GM23248 (cell line): Measurements from ENCODE around the gene TRAPPC2L. TPM values are rescaled to one million over a fixed set of nuclear protein-coding genes. Genes with fewer than 3 reads are reported as not detected.

ENCODE experiments used
- DNase-seq: peaks from one replicate; pipeline ENCODE4 v3.0.0-alpha.2; 2015
- H2AFZ ChIP-seq: fragments of 200-600 bp; sonication (generic); 2 replicates; pipeline ENCODE4 v1.6.1; 2016; ENCODE audit warnings: antibody characterized with exemption
- H3F3A ChIP-seq: fragments of 200-600 bp; sonication (generic); 2 replicates; pipeline ENCODE4 v1.6.1; 2016; ENCODE audit warnings: mild to moderate bottlenecking, antibody characterized with exemption, mixed run types; ENCODE audit not compliant: insufficient read depth
- H3K27ac ChIP-seq: fragments of 200-600 bp; sonication (generic); 2 replicates; pipeline ENCODE4 v1.5.1; 2016; ENCODE audit warnings: mild to moderate bottlenecking
- H3K27me3 ChIP-seq: fragments of 200-600 bp; sonication (generic); replicated peaks from 2 replicates; pipeline ENCODE4 v1.6.1; 2016; ENCODE audit warnings: mild to moderate bottlenecking; ENCODE audit not compliant: insufficient read depth
- H3K36me3 ChIP-seq: fragments of 200-600 bp; sonication (generic); 2 replicates; pipeline ENCODE4 v1.6.1; 2016; ENCODE audit warnings: low read depth, mild to moderate bottlenecking
- H3K4me1 ChIP-seq: fragments of 200-600 bp; sonication (generic); 2 replicates; pipeline ENCODE4 v1.6.1; 2016; ENCODE audit warnings: mild to moderate bottlenecking; ENCODE audit not compliant: insufficient read depth
- H3K4me2 ChIP-seq: fragments of 200-600 bp; sonication (generic); one replicate; pipeline ENCODE4 v1.6.1; 2016; ENCODE audit warnings: mild to moderate bottlenecking; ENCODE audit not compliant: unreplicated experiment
- H3K4me3 ChIP-seq: fragments of 200-600 bp; sonication (generic); 2 replicates; pipeline ENCODE4 v1.5.1; 2016; ENCODE audit warnings: mild to moderate bottlenecking
- H3K79me2 ChIP-seq: fragments of 200-600 bp; sonication (generic); 2 replicates; pipeline ENCODE4 v1.6.1; 2016; ENCODE audit warnings: mild to moderate bottlenecking; ENCODE audit not compliant: insufficient read depth
- H3K9ac ChIP-seq: fragments of 200-600 bp; sonication (generic); 2 replicates; pipeline ENCODE4 v1.6.1; 2016; ENCODE audit warnings: mild to moderate bottlenecking
- H3K9me2 ChIP-seq: fragments of 200-600 bp; sonication (generic); 2 replicates; pipeline ENCODE4 v1.6.1; 2016; ENCODE audit warnings: mixed run types, mild to moderate bottlenecking, moderate library complexity; ENCODE audit not compliant: insufficient read depth
- H3K9me3 ChIP-seq: fragments of 200-600 bp; sonication (generic); one replicate; pipeline ENCODE4 v1.6.1; 2017; ENCODE audit warnings: low read depth
- H4K20me1 ChIP-seq: fragments of 200-600 bp; sonication (generic); 2 replicates; pipeline ENCODE4 v1.6.0; 2016; ENCODE audit not compliant: insufficient read depth
- EZH2 ChIP-seq: fragments of 200-600 bp; sonication (generic); IDR thresholded peaks from 2 replicates; pipeline ENCODE4 v1.6.1; 2018; ENCODE audit warnings: antibody characterized with exemption, mild to moderate bottlenecking; ENCODE audit not compliant: insufficient read depth, poor library complexity, severe bottlenecking
- EZH2phosphoT487 ChIP-seq: fragments of 200-600 bp; sonication (generic); IDR thresholded peaks from 2 replicates; pipeline ENCODE4 v1.6.1; 2018; ENCODE audit warnings: antibody characterized with exemption, moderate library complexity, mild to moderate bottlenecking, low read depth; ENCODE audit not compliant: insufficient read depth
- WGBS, 2 experiments: methylation state at CpG; one replicate each; pipeline ENCODE4 v1.1.6; 2015 to 2017; ENCODE audit warnings: low lambda C conversion rate in 2 of 2, low coverage in 1 of 2; ENCODE audit errors: missing lambda C conversion rate in 2 of 2; 5-methylcytosine and 5-hydroxymethylcytosine counted together
- in situ Hi-C: fragments of 300-500 bp; cut with MboI; formaldehyde crosslinking; loops from 2 replicates; pipeline ENCODE4 v1.15.0; 2020
- polyA plus RNA-seq: library from polyadenylated mRNA; unstranded; fragments of >200 nt; fragmentation: Nextera tagmentation; extraction: Ambion mirVana; gene quantifications from 2 replicates; pipeline ENCODE4 v1.2.1, GENCODE V29; 2016
- total RNA-seq: library from RNA; depleted of rRNA; stranded (reverse); fragments of >200 nt; shearing (Covaris generic); gene quantifications from 2 replicates; pipeline ENCODE4 v1.2.3, GENCODE V29; 2014

TRAPPC2L gene
- total and polyA plus RNA-seq, 2 experiments from 2014 or later = 18.7 to 83.2 TPM

GRCh38 chr16:88809068-88809675 is 47.8 kb upstream of the TRAPPC2L start:
- no peaks in the 10 kb centered on the region for H3K9me3 ChIP-seq
- H3K4me1 ChIP-seq = peaks cover 17% of the 10 kb centered on the region
- H3K27ac ChIP-seq = no peak overlapping the region
- in situ Hi-C loops = no loop called here
- no peak overlapping the region for H3K9ac ChIP-seq
- DNase-seq = no peak
- H3K9me2 ChIP-seq = no peaks in the 10 kb centered on the region
- H3K36me3 ChIP-seq = no peaks in the 10 kb centered on the region
- no peaks in the 10 kb centered on the region for H3K27me3 ChIP-seq
- 88 to 89% methylated on average over 10 of the region's 10 CpGs for whole genome bisulfite sequencing, 2 experiments
- no peaks in the 10 kb centered on the region; the same call in 1 of the 2 replicates for H3F3A ChIP-seq
- peaks cover 28% of the 10 kb centered on the region for H3K79me2 ChIP-seq
- no peak overlapping the region for H3K4me3 ChIP-seq
- no peak overlapping the region for H2AFZ ChIP-seq
- H3K4me2 ChIP-seq = no peak overlapping the region
- TF ChIP-seq EZH2 = no peak
- no peak for TF ChIP-seq EZH2phosphoT487
- H4K20me1 ChIP-seq = no peaks in the 10 kb centered on the region

GRCh38 chr16:88809676-88810165 is 47.2 kb upstream of the TRAPPC2L start:
- in situ Hi-C loops = no loop called here
- Histone ChIP-seq H3K36me3 (no peaks in the 10 kb centered on the region), H3K79me2 (peaks cover 23% of the 10 kb centered on the region), H3K4me3 (peak overlapping the region; percentile 79), H2AFZ (no peak overlapping the region), H3K9me3 (no peaks in the 10 kb centered on the region), H3K9me2 (no peaks in the 10 kb centered on the region), H3K4me1 (peaks cover 13% of the 10 kb centered on the region), H3F3A (no peaks in the 10 kb centered on the region; the same call in 1 of the 2 replicates), H4K20me1 (no peaks in the 10 kb centered on the region), H3K27ac (0 out of 2 replicates have a peak overlapping the region, but pooled peaks have one; percentile 83), H3K9ac (peak overlapping the region; percentile 89), H3K4me2 (peak overlapping the region; percentile 82), H3K27me3 (no peaks in the 10 kb centered on the region)
- 76 to 77% methylated on average over 8 to 9 of the region's 10 CpGs for WGBS, 2 experiments
- DNase-seq = no peak
- TF ChIP-seq EZH2phosphoT487 = no peak

GRCh38 chr16:88810166-88810911 is 46.6 kb upstream of the TRAPPC2L start:
- Histone ChIP-seq H3K9ac (peak overlapping the region; percentile 89), H3F3A (no peaks in the 10 kb centered on the region; the same call in 1 of the 2 replicates), H3K9me2 (no peaks in the 10 kb centered on the region), H3K27me3 (no peaks in the 10 kb centered on the region), H3K79me2 (peaks cover 17% of the 10 kb centered on the region), H3K4me3 (peak overlapping the region; percentile 79), H4K20me1 (no peaks in the 10 kb centered on the region), H3K9me3 (no peaks in the 10 kb centered on the region), H3K36me3 (no peaks in the 10 kb centered on the region), H3K4me1 (peaks cover 13% of the 10 kb centered on the region), H3K27ac (peak overlapping the region; percentile 83), H3K4me2 (peak overlapping the region; percentile 82), H2AFZ (no peak overlapping the region)
- peak; percentile 45 for DNase-seq
- TF ChIP-seq EZH2phosphoT487 (no peak), EZH2 (no peak)
- in situ Hi-C loops = no loop called here
- WGBS, 2 experiments = 17 to 18% methylated on average over 12 of the region's 12 CpGs

- Histone ChIP-seq H3K9me3 (no peaks in the 10 kb centered on the region), H2AFZ (peak overlapping the region; percentile 35), H3K4me3 (peak overlapping the region; percentile 79), H3K27ac (peak overlapping the region; percentile 83), H3K9ac (peak overlapping the region; percentile 89), H3K79me2 (peaks cover 17% of the 10 kb centered on the region), H3F3A (no peaks in the 10 kb centered on the region; the same call in 1 of the 2 replicates), H3K9me2 (no peaks in the 10 kb centered on the region), H4K20me1 (no peaks in the 10 kb centered on the region), H3K4me1 (peaks cover 13% of the 10 kb centered on the region), H3K36me3 (no peaks in the 10 kb centered on the region), H3K4me2 (peak overlapping the region; percentile 82), H3K27me3 (no peaks in the 10 kb centered on the region)
- in situ Hi-C loops = no loop called here
- DNase-seq = peak; percentile 89
- TF ChIP-seq EZH2phosphoT487 (no peak), EZH2 (no peak)
- WGBS, 2 experiments = 1% methylated on average over 49 to 64 of the region's 65 CpGs
These were observed 45.8 kb upstream of the TRAPPC2L start for GRCh38 chr16:88810912-88811768.
